ENCODE results near the gene ABHD16B. TPM values are rescaled to one million over a fixed set of nuclear protein-coding genes. Genes with fewer than 3 reads are reported as not detected.
A peak's percentile ranks its signal among the peaks of the same experiment; 100 is the strongest.

Gene ABHD16B
- total RNA-seq, 1 donor = not detected

DNA sequence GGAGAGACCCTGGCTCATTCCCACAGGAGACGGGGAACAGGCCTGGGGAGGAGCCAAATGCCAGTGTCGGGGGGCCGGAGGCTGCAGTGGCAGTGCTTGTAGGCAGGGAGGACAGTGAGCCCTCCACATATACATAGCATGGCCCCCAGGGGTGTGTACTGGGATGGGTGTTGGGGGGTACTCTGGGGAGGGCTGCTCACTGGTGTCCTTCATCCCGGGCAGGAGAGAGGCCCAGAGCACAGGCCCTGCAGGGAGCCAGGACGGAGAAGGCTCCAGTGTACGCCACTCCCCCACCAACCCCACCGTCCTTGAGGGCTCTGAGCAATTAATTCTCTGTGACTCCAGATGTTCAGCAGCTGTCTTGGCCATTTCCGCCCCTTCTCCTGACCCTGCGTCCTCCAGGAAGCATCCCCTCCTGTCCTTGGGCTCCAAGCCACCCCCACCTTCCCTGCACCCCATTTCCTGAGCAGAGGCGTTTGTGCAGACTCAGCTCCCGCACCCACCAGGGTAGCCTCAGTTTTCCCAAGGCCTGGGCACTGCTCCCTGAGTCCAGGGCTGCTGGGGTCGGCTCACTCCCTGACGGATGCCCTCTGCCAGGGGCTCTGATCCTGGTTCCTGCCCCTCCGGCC, 3.4 kb upstream of the ABHD16B start:
- peak; percentile 87 for DNase-seq (ENCODE audit: insufficient read length, low spot score, missing footprints)
- Histone ChIP-seq H3K27ac (ENCODE audit: low read depth, low read length) (no peak overlapping the region), H3K4me2 (ENCODE audit: insufficient read depth, low read length) (no peak overlapping the region)

DNA sequence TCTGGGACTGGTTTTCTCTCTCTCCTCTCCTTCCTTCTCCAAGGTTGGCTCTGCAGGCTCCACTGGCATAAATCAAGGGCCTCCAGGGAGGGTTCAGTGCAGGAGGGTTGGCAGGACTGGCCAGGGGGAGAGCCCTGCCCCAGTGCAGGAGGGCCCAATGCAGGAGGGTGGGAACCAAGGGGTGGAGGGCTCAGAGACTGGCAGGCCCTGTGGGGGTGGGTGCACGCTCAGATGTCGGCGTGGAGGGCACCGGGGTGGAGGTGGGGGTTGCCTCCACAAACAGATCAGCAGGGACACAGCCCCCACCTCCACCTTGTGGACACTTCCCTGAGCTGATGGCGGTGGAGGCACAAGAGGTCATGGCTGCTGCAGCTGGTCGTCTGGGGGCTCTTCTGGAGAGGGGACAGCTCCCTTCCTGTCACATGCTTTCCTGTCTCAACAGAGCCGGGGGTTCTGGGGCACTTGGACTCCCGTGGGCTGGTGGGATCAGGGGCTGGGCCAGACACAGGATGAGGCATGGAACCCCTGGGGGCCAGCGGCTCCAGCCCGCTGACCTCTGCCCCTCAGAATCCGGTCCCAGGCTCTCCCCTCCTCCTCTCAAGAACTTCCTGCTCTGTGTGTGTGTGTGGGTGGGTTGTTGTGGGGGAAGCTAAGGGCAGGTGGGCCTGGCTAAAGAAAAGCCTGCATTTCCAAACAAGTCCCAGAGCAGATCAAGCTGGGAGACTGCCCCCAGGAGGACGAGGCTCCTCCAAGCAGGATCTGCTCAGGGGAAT, 2.7 kb upstream of the ABHD16B start:
- Histone ChIP-seq H4K20me1 (ENCODE audit: insufficient read depth, low read length) (peaks cover 15% of the 10 kb centered on the region), H3K9me3 (ENCODE audit: low read depth, low read length) (no peaks in the 10 kb centered on the region), H2AFZ (ENCODE audit: low read length) (no peak overlapping the region), H3K27ac (ENCODE audit: low read depth, low read length) (no peak overlapping the region), H3K36me3 (ENCODE audit: insufficient read depth, low read length) (peaks cover 6% of the 10 kb centered on the region), H3K4me2 (ENCODE audit: insufficient read depth, low read length) (peak overlapping the region; percentile 15), H3K79me2 (ENCODE audit: insufficient read depth, low read length) (peaks cover 16% of the 10 kb centered on the region), H3K4me3 (ENCODE audit: insufficient read depth, low read length) (no peak overlapping the region), H3K4me1 (ENCODE audit: insufficient read depth, low read length) (peaks cover 18% of the 10 kb centered on the region), H3K27me3 (ENCODE audit: insufficient read depth, low read length) (peaks cover 19% of the 10 kb centered on the region)
- TF ChIP-seq, protein P1, sequence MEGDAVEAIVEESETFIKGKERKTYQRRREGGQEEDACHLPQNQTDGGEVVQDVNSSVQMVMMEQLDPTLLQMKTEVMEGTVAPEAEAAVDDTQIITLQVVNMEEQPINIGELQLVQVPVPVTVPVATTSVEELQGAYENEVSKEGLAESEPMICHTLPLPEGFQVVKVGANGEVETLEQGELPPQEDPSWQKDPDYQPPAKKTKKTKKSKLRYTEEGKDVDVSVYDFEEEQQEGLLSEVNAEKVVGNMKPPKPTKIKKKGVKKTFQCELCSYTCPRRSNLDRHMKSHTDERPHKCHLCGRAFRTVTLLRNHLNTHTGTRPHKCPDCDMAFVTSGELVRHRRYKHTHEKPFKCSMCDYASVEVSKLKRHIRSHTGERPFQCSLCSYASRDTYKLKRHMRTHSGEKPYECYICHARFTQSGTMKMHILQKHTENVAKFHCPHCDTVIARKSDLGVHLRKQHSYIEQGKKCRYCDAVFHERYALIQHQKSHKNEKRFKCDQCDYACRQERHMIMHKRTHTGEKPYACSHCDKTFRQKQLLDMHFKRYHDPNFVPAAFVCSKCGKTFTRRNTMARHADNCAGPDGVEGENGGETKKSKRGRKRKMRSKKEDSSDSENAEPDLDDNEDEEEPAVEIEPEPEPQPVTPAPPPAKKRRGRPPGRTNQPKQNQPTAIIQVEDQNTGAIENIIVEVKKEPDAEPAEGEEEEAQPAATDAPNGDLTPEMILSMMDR (IDR thresholded peaks at IDR 0.05; ENCODE audit: extremely low read depth, low read depth, low read length) = peak; percentile 30
- peak; percentile 94 for DNase-seq (ENCODE audit: insufficient read length, low spot score, missing footprints)

More for the DNA sequence above, 3.4 kb upstream of the ABHD16B start:
- H3K79me2 ChIP-seq (ENCODE audit: insufficient read depth, low read length) = peaks cover 9% of the 10 kb centered on the region
- no peak overlapping the region for H3K4me3 ChIP-seq (ENCODE audit: insufficient read depth, low read length)
- H3K4me1 ChIP-seq (ENCODE audit: insufficient read depth, low read length) = peaks cover 15% of the 10 kb centered on the region
- H3K36me3 ChIP-seq (ENCODE audit: insufficient read depth, low read length) = peaks cover 6% of the 10 kb centered on the region
- peaks cover 19% of the 10 kb centered on the region for H3K27me3 ChIP-seq (ENCODE audit: insufficient read depth, low read length)
- TF ChIP-seq, protein P1 (IDR thresholded peaks at IDR 0.05; ENCODE audit: extremely low read depth, low read depth, low read length) = no peak
- H2AFZ ChIP-seq (ENCODE audit: low read length) = no peak overlapping the region
- H3K9me3 ChIP-seq (ENCODE audit: low read depth, low read length) = no peaks in the 10 kb centered on the region
- peaks cover 15% of the 10 kb centered on the region for H4K20me1 ChIP-seq (ENCODE audit: insufficient read depth, low read length)

DNA sequence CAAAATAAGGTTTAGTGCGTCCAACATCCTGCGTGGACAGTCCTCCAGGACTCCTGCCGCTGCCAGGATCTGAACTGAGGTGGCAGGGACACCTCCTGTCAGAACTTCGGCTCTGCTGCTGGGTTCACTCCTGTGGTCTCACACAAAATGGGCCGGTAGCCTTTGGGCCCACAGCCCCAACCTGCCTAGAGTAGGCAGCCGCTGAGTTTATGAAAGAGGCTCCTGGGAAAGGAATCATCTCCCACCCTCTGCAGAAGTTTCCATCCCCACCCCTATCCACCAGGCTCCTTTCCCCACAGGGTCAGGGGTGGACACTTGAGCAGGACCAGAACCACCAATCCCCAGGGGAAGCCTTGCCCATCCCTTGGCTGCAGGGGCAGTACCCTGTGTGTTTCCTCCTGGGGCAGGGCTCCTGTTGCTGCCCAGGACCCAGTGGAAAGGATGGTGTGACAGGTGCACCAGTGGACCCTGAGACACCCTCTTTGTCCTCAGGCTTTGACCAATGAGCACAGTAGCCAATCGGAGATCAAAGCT, 2.1 kb upstream of the ABHD16B start:
- peak; percentile 76 for DNase-seq (ENCODE audit: insufficient read length, low spot score, missing footprints)
- peaks cover 15% of the 10 kb centered on the region for H4K20me1 ChIP-seq (ENCODE audit: insufficient read depth, low read length)
- peaks cover 22% of the 10 kb centered on the region for H3K79me2 ChIP-seq (ENCODE audit: insufficient read depth, low read length)
- no peaks in the 10 kb centered on the region for H3K9me3 ChIP-seq (ENCODE audit: low read depth, low read length)
- H3K27ac ChIP-seq (ENCODE audit: low read depth, low read length) = no peak overlapping the region
- no peak overlapping the region for H3K4me3 ChIP-seq (ENCODE audit: insufficient read depth, low read length)
- peaks cover 24% of the 10 kb centered on the region for H3K4me1 ChIP-seq (ENCODE audit: insufficient read depth, low read length)
- peak overlapping the region; percentile 15 for H3K4me2 ChIP-seq (ENCODE audit: insufficient read depth, low read length)
- no peak overlapping the region for H2AFZ ChIP-seq (ENCODE audit: low read length)
- peaks cover 6% of the 10 kb centered on the region for H3K36me3 ChIP-seq (ENCODE audit: insufficient read depth, low read length)
- H3K27me3 ChIP-seq (ENCODE audit: insufficient read depth, low read length) = peaks cover 19% of the 10 kb centered on the region
- TF ChIP-seq, protein P1 (IDR thresholded peaks at IDR 0.05; ENCODE audit: extremely low read depth, low read depth, low read length) = no peak
